Stimulated activated CD8-positive, alpha-beta memory T cell treated with anti-CD3 and anti-CD28 coated beads, Interleukin-7, amount 100 ng/mL, for 4 hours (primary cell): ENCODE results near the gene DYNC2LI1.
"Not testable (repeated sequence)": the region's sequence is repeated elsewhere in the genome, so short reads cannot be mapped to it uniquely, and the experiment has no call there.

ENCODE experiments used
- DNase-seq, 2 donors: peaks; one replicate each; pipeline ENCODE4 v3.0.0-alpha.2; 2020; ENCODE audit warnings: low read depth in 2 of 2

DYNC2LI1 gene

DNA sequence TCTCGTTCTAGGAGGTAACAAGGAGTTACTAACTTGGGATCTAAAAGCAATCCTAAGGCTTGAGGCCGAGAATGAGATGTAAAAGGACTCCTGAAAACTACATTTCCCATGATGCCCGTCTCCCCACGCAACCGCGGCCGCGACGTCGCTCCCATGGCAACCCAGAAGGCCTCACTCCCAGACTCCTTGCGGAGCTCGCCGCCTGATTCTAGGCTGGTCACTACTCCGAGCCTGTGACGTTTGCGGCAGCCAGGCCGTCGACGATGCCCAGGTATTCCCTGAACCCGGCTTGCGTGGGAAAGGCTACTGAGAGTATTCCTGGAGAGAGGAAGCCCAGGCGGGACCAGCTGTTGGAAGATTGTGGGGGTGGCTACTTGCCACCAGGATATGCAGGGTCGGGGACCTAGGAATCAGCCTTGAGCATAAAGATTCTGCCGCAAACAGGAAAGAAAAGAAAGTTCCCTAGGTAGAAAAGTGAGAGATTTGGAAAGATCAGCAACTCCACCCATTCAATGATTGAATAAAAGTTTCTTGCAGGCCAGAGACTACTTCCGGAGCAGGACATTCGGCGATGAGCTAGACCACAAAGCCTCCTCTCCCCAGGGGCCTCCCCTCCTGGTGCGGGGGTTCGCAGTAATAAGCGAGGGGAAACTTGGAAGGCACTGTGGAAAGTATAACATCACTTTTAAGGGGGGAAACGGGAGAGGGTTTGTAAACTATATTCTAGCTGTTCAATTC is at the start of gene DYNC2LI1:
DYNC2LI1 (plus strand) TSS at position 164 of the 738 bp plus-strand sequence; CDS start at position 264, 100 bp downstream.
- peak; percentile 64 to 73 for DNase-seq

DNA sequence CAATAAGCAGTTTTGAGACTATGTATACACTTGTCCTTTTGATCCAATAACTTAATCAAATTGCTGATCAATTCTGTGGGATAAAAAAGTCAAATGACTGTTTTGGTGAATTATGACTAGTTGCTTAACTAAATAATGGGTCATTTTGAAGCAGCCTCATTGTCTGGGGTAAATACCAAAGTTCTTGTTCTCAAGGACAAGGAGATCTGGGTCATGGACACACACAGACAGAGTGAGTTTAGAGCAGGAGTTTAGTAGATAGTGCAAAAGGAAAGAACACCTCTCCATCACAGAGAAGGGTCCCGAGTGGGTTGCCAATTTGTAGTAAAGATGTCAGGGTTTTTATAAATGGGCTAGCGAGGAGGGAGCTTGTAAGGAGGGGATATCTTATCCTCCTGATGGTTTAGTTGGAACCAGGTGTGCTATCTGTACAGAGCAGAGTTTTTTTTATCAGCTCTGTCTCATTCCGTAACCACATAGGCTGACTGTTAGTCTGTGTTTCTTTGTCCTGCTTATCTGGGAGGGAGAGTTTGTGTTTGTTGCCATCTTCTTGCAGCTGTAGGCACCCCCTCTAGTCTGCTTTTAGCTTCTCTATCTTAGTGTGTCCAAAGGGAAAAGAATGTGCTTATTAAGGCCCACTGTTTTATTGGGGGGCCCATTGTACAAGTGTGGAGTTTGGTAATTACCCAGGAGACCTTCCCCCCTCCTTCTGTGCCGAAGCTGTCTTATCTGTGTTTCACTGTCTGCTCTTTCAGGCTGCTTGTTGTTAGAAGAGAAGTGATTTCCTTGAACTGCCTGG is 48.9 kb upstream of the DYNC2LI1 start:
- no peak for DNase-seq

DNA sequence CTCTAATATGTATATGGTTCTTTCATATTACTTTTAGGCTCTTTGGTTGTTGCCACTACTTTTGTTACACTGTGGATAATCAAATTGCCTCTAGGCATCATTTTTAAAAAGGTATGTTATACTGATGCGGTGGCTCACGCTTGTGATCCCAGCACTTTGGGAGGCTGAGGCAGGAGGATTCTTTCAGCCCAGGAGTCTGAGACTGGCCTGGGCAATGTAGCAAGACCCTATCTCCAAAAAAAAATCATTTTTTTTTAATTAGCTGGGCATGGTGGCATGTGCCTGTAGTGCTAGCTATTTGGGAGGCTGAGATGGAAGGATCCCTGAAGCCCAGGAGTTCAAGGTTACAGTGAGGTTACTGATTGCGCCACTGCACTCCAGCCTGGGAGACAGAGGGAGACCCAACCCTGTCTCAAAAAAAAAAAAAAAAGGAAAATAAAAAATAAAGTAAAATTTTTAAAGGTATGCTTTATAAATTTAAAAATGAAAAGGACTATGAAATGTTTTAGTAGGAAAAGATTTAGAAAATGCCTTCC is 48.1 kb upstream of the DYNC2LI1 start:
- DNase-seq = no peak

DNA sequence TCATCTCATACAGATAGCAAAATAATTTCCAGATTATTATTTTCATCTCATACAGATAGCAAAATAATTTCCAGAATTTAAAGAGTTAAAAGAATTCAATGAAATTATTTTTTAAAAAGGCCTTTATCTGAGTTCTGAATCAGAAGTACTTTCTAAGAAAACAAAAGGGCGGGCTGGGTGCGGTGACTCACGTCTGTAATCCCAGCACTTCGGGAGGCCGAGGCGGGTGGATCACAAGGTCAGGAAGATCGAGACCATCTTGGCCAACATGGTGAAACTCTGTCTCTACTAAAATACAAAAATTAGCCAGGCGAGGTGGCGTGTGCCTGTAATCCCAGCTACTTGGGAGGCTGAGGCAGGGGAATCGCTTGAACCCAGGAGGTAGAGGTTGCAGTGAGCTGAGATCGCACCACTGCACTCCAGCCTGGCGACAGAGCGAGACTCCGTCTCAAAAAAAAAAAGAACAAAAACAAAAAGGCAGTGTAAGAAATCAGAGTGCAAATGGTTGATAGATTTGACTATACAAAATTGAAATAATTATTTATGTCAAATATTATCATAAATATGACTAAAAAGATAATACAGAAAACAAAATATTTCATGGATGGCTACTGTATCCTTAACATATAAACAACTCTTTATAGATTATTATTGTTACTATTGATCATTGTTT is 46.7 kb upstream of the DYNC2LI1 start:
- DNase-seq = not testable (repeated sequence)

DNA sequence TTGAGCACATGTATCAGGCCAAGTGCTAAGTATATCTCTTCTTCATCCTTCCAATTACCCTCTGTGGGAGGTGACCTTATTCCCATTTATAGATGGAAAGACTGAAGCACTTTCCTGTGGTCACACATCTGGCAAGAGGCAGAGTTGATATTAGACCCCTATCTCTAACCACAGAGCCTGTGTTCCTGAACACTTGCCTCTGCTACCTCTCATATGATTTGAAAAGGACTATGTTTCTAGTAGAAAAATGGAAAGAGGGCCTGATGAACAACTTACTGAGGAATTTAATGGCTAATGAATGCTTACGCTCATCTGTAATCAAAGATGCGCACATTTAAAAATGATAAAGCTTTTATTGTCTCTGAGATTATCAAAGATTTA is 46.2 kb upstream of the DYNC2LI1 start:
- DNase-seq = no peak

DNA sequence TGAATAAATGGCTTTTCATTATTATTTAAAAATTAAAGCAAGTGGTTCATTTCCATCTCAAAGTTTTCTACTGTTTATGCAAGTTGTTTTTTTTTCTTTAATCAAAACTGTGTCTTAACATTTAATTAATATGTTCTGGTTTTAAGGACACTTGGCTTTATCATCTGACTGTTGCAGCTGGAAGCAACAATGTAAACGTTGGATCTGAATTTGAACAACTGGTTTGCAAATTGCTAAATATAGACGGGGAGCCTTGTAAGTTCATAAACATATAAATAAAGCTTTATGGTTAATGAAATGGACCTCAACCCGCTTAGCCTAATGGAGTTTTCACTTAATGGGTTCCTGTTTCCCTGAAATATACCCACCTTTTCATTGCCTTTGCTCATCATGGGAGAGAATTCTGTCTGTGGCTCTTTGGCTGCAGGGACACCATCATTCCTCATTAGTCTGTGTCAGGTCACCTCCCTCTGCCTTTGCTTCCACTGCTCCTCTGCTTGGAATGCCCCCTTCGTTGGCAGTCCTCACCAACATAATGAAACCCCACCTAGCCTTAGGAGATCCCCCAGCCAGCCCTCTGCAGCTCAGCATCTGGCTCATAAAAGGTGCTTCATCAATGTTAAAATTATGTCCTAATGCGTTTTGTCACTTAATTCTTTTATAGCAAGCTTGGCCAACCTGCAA is 44.2 kb upstream of the DYNC2LI1 start:
- DNase-seq = no peak

DNA sequence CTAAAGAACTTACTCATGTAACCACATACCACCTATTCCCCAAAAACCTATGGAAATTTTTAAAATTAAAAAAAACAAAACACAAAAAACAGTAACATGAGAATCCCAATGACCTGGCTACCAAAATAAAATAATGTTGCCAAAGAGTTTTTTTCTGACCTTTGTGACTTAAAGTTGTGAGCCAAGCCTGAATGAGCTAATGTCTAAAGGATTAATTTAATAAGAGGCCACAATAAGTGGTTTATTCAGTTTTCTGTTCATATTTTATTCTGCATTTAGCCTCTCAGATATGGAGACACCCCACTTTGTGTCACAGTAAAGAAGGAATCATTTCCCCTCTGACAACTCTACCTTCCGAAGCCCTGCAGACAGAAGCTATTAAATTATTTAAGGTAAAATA is 42.6 kb upstream of the DYNC2LI1 start:
- no peak for DNase-seq

DNA sequence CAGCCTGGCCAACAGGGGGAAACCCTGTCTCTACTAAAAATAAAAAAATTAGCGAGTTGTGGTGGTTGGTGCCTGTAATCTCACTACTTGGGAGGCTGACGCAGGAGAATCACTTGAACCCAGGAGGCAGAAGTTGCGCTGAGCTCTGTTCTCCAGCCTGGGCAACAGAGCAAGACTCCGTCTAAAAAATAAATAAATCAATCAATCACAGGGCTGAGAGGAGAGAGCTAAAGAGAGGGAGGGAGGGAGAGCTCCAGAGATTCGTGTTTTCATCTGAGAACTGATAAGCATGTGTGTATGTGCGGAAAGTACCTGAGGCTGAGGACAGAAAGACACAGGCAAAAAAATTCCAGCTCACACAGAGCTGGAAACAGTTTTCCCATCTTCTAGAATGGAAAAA is 37.2 kb upstream of the DYNC2LI1 start:
- DNase-seq = no peak

DNA sequence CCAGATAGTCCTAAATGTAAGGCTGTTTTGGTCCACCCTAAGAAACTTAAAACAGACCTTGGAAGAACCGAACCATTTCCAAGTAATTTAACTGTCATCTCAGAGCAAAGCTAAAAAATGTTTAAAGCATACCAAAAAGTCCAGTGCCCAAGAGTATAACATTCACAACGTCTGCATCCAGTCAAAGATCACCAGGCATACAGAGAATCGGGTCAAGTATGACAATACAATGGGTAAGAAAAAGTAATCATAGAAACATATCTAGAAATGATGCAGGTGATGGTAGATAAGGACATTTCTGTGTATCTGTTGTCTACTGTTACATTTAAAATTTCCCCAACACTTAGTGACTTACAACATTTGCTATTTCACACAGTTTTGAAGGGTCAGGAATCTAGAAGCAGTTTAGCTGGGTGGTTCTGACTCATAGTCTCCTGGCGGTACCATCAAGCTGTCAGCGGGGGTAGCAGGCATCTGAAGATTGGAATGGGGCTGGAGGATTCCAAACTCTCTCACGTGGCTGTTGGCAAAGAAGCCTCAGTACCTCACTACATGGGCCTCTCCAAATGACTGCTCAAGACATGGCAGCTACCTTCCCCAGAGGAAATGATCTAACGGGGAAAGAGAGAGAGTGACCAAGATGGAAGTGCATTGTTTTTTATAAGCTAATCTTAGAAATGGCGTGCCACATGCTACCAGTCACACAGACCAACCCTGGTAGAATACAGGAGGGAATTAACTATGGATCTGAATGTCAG is 36.6 kb upstream of the DYNC2LI1 start:
- no peak for DNase-seq

DNA sequence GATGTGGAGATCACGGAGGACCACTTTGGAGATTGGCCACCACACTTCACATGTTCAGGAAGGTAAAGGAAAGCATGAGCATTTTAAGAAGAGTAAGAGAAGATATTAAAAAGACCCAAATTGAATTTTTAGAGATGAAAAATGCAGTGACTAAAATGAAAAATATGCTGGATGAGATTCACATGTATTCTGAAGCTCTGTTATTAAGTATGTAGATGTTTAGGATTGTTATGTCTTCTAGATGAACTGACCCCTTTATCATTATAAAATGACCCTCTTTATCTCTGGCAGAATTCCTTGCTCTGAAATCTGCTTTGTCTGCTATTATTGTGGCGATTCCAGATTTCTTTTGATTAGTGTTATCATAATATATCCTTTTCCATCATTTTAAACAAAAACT is 36.0 kb upstream of the DYNC2LI1 start:
- DNase-seq = no peak

DNA sequence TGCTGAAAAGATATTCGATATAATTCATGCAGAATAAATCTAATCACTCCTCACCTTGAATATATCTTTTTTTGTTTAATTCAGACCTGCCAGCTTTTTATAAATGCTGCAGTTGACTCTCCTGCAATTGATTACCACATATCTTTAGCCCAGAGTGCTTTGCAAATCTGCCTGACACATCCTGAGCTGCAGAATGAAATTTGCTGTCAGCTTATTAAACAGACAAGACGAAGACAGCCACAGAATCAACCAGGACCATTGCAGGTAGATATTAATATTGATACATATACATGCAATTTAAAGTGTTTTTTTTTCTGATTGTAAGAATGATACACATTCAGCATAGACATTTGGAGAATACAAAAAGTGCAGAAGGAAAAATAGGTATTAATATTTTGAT is 35.6 kb upstream of the DYNC2LI1 start:
- DNase-seq = no peak

DNA sequence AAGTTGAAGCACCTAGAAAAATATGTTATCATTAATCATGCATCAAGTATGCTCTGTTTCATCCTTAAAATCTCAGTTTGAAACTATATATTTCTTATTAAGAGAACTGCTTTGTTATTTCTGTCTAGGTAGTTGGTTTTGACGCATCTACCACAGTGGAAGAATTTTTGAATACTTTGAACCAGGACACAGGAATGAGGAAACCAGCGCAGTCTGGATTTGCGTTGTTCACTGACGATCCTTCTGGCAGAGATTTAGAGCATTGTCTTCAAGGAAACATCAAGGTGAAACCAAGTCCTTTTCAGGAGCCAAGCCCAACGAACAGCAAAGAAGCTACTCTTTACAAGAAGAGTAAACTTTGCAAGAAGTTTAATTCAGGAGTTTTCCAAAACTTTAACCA is 30.1 kb upstream of the DYNC2LI1 start:
- no peak for DNase-seq

DNA sequence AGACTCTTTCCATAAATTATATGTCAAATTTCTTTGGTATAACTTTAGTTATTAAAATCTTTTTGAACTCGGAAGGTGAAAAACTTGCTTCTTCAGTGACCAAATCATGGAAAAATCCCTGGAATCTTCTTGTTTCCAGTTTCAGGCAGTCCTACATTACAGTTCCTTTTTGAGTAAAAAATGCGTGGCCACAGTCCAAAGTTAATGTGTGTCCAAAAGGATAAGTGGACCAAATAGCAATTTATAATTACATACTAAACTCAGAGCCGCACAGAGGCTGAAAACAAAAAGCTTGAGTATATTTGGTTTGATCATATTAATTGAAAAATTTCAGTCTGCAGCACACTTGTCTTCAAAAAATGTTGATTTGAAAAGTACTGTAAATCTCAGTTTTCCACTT is 28.4 kb upstream of the DYNC2LI1 start:
- DNase-seq = no peak

DNA sequence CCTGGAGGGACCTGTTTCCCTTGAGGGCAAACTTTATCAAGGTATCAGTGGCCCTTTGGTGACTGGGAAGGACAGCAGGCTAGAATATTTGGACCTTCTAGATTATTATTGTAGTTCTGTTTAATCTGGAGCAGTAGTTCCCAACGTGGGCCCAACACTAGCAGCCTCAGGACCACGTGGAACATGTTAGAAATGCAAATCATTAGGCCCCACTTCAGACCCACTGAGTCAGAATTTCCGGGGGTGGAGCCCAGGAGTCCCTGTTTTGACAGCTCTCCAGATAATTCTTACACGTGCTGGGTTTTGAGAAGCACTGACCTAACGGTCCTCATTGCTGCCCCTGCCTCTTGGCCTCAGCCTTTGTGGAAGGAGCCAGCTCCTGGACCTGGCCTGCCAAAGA is 25.5 kb upstream of the DYNC2LI1 start:
- no peak for DNase-seq

DNA sequence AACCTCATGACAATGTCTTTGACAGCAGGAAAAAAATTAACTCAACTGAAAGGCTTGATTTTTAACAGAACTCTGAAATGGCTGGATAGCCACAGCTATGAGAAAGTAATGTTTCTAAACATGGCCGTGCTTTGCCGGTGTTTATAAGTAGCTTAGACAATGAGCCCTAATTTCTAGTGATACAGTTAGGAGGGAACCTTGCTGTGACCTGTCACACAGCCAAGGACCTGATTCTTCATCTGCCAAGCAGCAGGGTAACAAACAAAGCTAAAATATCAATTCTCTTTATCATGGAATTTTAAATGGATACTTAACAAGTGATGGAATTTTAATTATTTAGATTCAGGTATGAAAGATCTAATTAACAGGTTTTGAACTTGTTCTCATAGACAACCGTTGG is 24.3 kb upstream of the DYNC2LI1 start:
- no peak for DNase-seq

DNA sequence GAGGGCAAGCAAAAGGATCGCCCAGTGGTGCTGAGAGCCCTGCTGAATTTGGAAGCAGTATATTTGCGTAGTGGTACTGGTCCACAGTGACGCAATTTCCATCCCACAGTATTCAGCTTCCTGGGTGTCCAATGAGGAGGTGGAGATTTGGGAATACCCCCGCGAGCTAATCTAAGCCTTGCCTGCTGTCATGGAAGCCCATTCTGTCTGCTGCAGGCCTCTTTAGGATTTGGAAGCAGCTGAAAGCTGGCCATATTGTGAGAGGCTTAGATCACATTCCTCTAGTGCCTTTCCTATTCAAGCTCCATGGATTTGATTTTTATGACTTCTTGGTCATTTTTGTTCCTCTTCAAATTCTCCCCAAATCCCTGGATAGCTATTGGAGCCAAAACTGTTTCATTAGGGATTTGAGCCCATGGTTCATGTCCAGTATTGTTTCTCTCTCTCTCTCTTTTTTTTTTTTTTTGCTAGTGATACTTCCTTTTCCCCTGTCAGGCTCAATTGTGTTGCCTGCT is 22.3 kb upstream of the DYNC2LI1 start:
- DNase-seq = no peak

DNA sequence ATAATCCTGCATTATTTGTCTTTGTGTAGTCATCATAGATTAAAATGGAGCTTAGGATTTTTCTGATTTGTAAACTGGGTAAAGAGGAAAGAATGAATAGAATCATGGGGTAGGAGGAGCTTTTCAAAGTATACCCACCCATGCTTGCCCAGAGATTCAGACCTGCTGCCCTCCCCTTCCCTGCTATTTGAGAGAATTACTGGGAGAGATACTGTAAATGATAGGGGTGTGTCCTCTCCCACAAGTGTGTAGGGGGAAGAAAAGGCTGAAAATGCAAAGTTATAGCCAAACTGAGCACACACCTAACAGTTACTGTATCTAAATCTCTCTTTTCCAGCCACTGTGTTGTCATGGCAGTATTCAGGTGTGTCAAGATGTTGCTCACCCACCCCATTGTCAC is 21.5 kb upstream of the DYNC2LI1 start:
- no peak for DNase-seq

DNA sequence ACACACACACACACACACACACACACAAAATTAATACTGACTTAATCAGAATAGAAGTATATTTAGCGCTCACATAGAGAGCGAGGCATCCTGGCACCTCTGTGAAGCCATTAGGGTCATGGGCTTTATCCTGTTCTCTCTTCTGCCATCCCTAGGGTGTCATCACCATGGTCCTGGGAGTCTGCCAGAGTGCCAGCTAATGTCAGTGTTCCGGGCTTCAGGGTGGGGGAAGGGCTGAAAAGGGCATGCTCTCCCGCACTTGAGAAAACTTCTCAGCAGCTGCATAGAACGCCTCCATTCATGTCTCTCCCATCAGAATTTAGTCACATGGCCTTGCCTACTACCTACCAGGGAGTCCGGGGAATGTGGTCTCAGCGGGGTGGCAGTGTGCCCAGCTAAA is 19.7 kb upstream of the DYNC2LI1 start:
- DNase-seq = no peak

DNA sequence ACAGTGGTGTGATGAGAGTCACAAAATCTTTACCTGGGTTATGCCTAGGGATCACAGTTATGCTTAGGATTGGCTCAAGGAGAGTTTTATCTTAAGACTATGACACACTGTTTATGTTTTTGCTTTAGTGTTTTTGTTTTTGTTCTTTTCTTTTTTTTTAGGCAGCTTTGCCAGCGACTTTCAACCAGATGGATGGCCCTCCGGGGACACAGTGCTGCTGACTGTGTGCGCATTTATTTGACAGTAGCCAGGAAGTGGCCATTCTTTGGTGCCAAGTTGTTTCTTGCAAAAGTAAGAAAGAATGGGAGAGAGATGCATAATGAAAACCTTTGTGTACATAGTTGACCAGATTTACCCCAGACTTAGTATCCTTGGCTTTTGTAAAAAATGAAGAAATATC is 15.1 kb upstream of the DYNC2LI1 start:
- DNase-seq = no peak

DNA sequence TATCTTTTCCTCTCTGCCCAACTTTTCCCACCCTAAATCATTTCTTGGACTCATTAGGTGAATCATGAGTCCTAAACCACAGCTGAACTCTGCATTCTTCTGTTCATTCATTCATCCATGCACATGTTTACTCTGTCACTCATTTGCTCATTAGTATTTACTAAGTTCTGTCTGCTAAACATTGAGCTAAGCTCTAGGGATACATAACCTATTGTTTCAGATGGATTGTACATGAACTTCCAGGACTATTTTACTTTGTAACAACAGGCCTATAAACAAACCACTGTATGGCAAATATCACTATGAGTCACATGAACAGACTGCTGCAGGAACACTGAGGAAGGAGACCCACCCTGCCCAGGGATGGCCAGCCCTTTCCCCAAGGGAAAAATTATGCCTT is 14.6 kb upstream of the DYNC2LI1 start:
- DNase-seq = no peak

DNA sequence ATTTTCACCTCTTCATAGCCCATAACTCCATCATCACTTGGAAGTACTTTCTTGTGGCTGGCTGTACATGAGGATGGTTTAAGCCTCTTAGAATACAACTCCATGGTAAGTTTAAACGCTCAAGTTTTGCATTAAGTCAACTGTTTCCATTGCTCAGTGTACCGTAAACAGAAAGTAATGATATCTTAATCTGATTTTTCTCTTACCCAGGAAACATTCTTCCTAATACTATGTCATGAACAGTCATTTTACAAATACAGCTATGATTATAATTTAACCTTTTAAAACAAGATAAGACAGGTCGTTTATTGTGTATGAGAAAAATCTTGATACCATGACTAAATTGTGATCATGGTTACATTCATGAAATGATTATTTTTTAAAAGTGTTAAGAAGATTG is 11.6 kb upstream of the DYNC2LI1 start:
- no peak for DNase-seq
